ENCODE measurements around the gene TICAM1.
"Not testable (repeated sequence)": the region's sequence is repeated elsewhere in the genome, so short reads cannot be mapped to it uniquely, and the experiment has no call there.

The TICAM1 gene

DNA sequence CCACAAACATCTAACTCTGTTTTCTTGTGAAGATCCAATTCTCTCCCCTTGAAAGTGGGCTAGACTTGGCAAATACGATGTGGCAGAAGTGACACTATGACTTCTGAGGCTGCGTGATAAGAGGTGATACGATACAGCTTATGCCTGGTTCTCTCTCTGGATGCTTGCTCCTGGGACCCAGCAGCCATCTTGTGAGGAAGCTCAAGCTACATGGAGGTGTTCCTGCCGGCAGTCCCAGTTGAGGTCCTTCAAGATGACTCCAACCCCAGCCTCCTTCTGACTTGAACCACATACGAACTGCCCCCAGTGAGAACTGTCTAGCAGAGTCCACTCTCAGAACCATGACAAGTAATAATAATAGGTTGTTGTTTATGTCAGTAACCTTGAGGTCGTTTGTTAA is 50.7 kb downstream of the TICAM1 start:
- H3K27ac Mint-ChIP-seq = no peak overlapping the region
- no peaks in the 10 kb centered on the region for H3K36me3 Mint-ChIP-seq (ENCODE audit: low read depth)
- H3K27me3 Mint-ChIP-seq = peaks cover 61% of the 10 kb centered on the region
- H3K4me3 Mint-ChIP-seq = no peak overlapping the region
- H3K9me3 Mint-ChIP-seq = peaks cover 8% of the 10 kb centered on the region
- H3K4me1 Mint-ChIP-seq (ENCODE audit: low read depth) = no peaks in the 10 kb centered on the region
- intact Hi-C loops (cut with micrococcal nuclease) = no loop called here

DNA sequence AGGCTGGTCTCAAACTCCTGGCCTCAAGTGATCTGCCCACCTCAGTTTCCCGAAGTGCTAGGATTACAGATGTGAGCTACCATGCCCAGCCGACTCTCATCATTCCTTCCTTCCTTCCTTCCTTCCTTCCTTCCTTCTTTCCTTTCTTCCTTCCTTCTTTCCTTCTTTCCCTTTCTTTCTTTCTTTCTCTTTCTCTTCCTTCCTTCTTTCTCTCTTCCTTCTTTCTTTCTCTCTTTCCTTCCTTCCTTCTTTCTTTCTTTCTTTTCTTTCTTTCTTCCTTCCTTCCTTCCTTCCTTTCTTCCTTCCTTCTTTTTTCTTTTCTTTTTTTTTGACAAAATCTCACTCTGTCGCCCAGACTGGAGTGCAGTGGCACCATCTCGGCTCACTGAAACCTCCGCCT is 53.4 kb downstream of the TICAM1 start:
- H3K27me3 Mint-ChIP-seq = peaks cover 48% of the 10 kb centered on the region
- intact Hi-C loops (cut with micrococcal nuclease); H3K27ac Mint-ChIP-seq: not testable (repeated sequence)

DNA sequence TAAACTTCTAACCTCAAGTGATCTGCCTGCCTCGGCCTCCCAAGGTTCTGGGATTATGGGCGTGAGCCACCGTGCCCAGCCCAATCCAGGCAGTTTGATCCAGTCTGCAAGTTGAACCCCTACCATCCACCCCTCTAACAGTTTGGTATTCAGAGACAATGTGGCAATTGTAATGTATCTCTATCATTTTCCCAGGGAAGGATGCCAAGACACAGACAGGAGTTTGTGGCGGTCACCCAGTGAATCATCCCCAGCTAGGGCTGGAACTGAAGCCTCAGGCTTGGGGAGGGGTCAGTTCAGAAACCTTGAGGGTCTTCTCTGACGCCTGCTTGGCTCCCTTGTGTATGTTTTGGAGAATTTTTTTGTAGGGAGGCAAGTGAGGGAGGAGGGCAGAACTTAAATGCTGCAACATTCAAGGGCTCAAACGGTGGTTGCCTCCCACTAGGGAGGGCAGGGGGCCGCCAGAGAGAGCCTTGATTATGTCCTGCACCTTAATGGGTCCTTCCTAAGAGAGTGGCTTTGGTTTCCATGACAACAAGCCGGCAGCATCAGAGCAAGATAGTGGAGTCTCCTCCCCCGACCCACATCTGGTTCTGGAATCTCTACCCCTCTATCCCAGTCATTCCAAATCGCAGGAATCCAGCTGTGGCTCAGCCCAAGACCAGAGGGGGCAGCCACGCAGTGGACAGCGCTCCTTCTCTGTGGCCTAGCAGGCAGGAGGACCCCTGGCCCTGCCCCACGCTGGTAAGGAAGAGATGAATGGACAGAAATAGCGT is 54.9 kb downstream of the TICAM1 start:
- Mint-ChIP-seq H3K4me1 (ENCODE audit: low read depth) (no peaks in the 10 kb centered on the region), H3K27ac (no peak overlapping the region), H3K9me3 (peaks cover 8% of the 10 kb centered on the region), H3K27me3 (peaks cover 45% of the 10 kb centered on the region), H3K4me3 (no peak overlapping the region), H3K36me3 (ENCODE audit: low read depth) (no peaks in the 10 kb centered on the region)
- intact Hi-C loops (cut with micrococcal nuclease) = no loop called here

More for the DNA sequence above, 53.4 kb downstream of the TICAM1 start:
- not testable (repeated sequence) for H3K36me3 Mint-ChIP-seq (ENCODE audit: low read depth); H3K9me3 Mint-ChIP-seq; H3K4me1 Mint-ChIP-seq (ENCODE audit: low read depth); H3K4me3 Mint-ChIP-seq

DNA sequence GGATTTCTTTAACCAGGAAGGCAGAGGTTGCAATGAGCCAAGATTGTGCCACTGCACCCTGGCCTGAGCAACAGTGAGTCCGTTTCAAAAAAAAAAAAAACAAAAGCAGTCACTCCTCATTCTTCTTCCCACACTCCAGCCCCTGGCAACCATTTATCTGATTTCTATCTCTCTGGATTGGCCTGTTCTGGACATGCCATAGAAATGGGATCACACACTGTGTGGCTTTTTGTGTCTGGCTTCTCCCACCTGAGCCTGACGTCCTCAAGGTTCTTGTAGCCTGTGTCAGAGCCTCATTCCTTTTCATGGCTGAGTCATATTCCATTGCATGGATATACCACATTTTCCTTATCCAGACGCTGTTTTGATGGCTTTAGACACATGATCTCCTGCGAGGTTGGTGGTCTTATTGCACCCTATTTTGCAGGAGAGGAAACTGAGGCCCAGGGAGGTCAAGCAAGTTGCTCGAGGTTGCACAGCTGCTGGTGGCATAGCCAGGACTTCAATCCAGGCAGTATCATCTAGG is 55.8 kb downstream of the TICAM1 start:
- peaks cover 2% of the 10 kb centered on the region for H3K9me3 Mint-ChIP-seq
- no peak overlapping the region for H3K27ac Mint-ChIP-seq
- intact Hi-C loops (cut with micrococcal nuclease) = no loop called here
- H3K36me3 Mint-ChIP-seq (ENCODE audit: low read depth) = no peaks in the 10 kb centered on the region
- H3K4me1 Mint-ChIP-seq (ENCODE audit: low read depth) = no peaks in the 10 kb centered on the region
- H3K4me3 Mint-ChIP-seq = no peak overlapping the region
- H3K27me3 Mint-ChIP-seq = peaks cover 38% of the 10 kb centered on the region

DNA sequence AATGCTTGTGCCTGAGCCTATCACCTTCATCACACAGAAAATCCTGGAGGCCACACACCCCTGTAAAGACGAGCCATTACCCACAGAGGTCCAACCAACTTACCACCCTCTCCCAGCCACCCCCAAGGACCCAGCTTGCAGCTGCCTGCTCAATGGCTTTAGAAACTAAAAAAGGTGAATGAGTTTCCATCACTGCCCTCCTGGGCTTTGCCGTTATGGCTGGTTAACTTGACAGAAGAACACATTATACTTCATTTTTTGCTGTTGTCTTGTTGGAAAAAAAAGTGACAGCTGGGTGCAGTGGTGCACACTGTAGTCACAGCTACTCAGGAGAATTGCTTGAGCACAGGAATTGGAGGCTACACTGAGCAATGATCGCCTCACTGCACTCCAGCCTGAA is 57.4 kb downstream of the TICAM1 start:
- Mint-ChIP-seq H3K4me1 (ENCODE audit: low read depth) (no peaks in the 10 kb centered on the region), H3K9me3 (no peaks in the 10 kb centered on the region), H3K27ac (no peak overlapping the region), H3K36me3 (ENCODE audit: low read depth) (no peaks in the 10 kb centered on the region), H3K27me3 (peaks cover 34% of the 10 kb centered on the region), H3K4me3 (no peak overlapping the region)
- intact Hi-C loops (cut with micrococcal nuclease) = no loop called here

DNA sequence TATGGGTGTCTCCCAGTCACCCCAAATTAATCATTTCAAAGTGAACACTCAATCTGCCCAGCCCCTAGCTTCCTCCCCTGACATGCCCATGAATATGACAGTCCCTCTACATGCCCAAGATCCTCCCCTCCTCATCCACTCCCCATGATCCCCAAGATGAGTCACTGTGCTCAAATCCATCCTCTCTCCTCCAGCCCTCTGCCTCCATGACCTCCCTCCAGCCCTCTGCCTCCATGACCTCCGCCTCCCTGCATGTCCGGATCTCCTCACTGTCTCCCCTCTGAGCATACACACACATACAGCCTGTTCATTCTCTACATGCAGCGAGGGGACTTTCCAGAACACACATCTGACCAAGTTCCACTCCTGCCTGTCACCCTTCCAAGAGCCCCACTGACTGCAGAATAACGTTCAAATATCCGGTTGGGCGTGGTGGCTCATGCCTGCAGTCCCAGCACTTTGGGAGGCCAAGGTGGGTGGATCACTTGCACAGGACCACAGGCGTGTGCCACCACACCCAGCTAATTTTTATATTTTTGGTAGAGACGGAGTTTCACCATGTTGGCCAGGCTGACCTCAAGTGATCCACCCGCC is 58.4 kb downstream of the TICAM1 start:
- Mint-ChIP-seq H3K27ac (no peak overlapping the region), H3K27me3 (peaks cover 34% of the 10 kb centered on the region), H3K4me3 (no peak overlapping the region), H3K4me1 (ENCODE audit: low read depth) (no peaks in the 10 kb centered on the region), H3K36me3 (ENCODE audit: low read depth) (no peaks in the 10 kb centered on the region), H3K9me3 (no peaks in the 10 kb centered on the region)
- intact Hi-C loops (cut with micrococcal nuclease) = no loop called here

DNA sequence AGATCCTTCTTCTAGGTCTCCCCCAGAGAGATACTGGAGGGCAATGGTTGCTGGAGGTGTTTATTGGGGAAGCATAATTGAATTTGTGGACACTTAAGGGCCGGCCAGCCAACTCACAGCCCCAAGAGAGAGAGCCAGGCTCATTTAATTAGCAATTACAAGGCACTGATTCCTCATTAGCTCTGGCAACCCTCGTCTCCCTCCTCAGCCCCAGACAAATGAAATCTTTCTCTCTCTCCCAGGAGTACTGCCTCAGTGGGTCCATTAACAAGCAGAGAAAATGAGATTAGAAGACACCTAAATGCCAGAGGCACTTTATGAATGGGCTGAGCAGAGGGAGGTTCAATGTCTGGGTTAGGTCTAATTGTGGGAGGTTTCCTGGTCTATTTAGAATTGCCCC is 58.9 kb downstream of the TICAM1 start:
- intact Hi-C loops (cut with micrococcal nuclease) = no loop called here
- Mint-ChIP-seq H3K27ac (no peak overlapping the region), H3K27me3 (peaks cover 36% of the 10 kb centered on the region), H3K4me3 (no peak overlapping the region), H3K4me1 (ENCODE audit: low read depth) (no peaks in the 10 kb centered on the region), H3K9me3 (no peaks in the 10 kb centered on the region), H3K36me3 (ENCODE audit: low read depth) (no peaks in the 10 kb centered on the region)

DNA sequence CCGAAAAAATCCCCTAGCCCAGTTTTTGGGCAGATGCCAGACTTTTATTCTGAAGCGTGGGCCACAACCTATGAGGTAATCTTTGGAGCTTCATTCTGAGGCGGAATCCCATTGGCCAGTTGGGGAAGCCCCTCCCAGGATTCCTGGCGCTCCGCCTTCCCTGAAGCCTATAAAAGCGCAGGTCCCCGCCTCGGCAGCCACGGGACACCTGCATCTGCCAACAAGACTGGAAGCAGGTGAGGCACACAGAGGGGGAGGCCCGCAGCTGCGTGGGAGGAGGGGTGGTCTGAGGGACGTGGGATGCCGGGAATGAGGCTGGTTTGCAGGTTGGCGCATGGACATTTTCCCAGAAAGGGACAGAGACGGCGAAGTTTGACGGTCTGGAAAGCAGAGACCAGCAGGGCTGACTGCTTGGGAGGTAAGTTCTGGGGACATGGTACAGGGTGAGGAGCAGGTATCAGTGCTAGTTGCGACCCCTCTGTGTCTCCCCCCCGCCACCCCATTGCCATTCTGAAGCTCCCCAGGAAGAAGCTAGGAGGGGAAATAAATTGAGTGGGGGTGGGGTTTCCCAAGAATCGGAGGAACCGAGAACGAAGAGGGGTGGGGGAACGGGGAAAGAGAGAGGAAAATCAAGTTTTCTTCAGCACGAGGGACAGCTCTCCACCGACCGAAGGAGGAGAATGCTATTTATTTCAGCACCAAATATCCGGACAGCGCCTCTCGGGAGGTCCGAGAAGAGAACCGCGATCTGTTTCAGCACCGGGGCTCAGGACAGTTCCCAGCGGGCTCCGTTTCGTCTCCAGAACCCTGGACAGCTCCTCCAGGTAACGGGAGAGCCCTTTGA is 62.4 kb downstream of the TICAM1 start:
- no peaks in the 10 kb centered on the region for H3K9me3 Mint-ChIP-seq
- intact Hi-C loops (cut with micrococcal nuclease) = no loop called here
- no peak overlapping the region for H3K4me3 Mint-ChIP-seq
- H3K27me3 Mint-ChIP-seq = peaks cover 32% of the 10 kb centered on the region
- no peak overlapping the region for H3K27ac Mint-ChIP-seq
- no peaks in the 10 kb centered on the region for H3K36me3 Mint-ChIP-seq (ENCODE audit: low read depth)
- H3K4me1 Mint-ChIP-seq (ENCODE audit: low read depth) = no peaks in the 10 kb centered on the region

Data from dendritic cell treated with granulocyte-macrophage colony-stimulating factor and Interleukin-4, amounts not matched to agents 40 ng/mL and 50 ng/mL, for 4 days (primary cell).